Lung (tissue), 12 donors: ENCODE measurements around the gene RSPH6A. TPM values are rescaled to one million over a fixed set of nuclear protein-coding genes. Genes with fewer than 3 reads are reported as not detected.

Source experiments
- ATAC-seq: fragments of 200-7000 bp; cut with Tn5 transposase; one replicate; pipeline ENCODE4 v1.9.1; 2020; ENCODE audit warnings: moderate number of reproducible peaks; ENCODE audit not compliant: insufficient read depth, low FRiP score
- DNase-seq, 3 donors: peaks; one replicate each; pipeline ENCODE4 v3.0.0-alpha.2; 2013 to 2017
- H3K27ac ChIP-seq, 2 donors: one replicate each; pipeline ENCODE4 v1.5.1; 2013; ENCODE audit warnings: mild to moderate bottlenecking in 2 of 2, moderate library complexity in 2 of 2, control low read depth in 1 of 2, inconsistent platforms in 1 of 2, low read depth in 1 of 2, low read length in 1 of 2
- H3K27me3 ChIP-seq, 3 donors: one replicate each; pipeline ENCODE4 v1.5.1; 2013; ENCODE audit warnings: low read length in 2 of 3; ENCODE audit not compliant: control insufficient read depth in 3 of 3, insufficient read depth in 3 of 3
- H3K36me3 ChIP-seq, 4 donors: one replicate each; pipeline ENCODE4 v1.5.1; 2013; ENCODE audit warnings: low read length in 4 of 4, mild to moderate bottlenecking in 1 of 4, moderate library complexity in 1 of 4; ENCODE audit not compliant: control insufficient read depth in 4 of 4, insufficient read depth in 4 of 4
- H3K4me1 ChIP-seq, 5 donors: one replicate each; pipeline ENCODE4 v1.5.1; 2013; ENCODE audit warnings: low read length in 5 of 5, mild to moderate bottlenecking in 2 of 5, moderate library complexity in 1 of 5; ENCODE audit not compliant: control insufficient read depth in 5 of 5, insufficient read depth in 5 of 5
- H3K4me3 ChIP-seq: one replicate; pipeline ENCODE4 v1.5.1; 2013; ENCODE audit warnings: mild to moderate bottlenecking, control low read depth, moderate library complexity
- H3K9ac ChIP-seq, 2 donors: one replicate each; pipeline ENCODE4 v1.5.1; 2013; ENCODE audit warnings: low read length in 2 of 2, control low read depth in 1 of 2; ENCODE audit not compliant: insufficient read depth in 1 of 2
- H3K9me3 ChIP-seq, 4 donors: one replicate each; pipeline ENCODE4 v1.5.1; 2013; ENCODE audit warnings: low read length in 3 of 4, mild to moderate bottlenecking in 1 of 4, moderate library complexity in 1 of 4; ENCODE audit not compliant: control insufficient read depth in 4 of 4, insufficient read depth in 3 of 4
- WGBS, 2 donors: extraction: QIAGEN DNeasy Blood & Tissue Kit; methylation state at CpG; one replicate each; pipeline ENCODE4 v1.1.7; 2013; 5-methylcytosine and 5-hydroxymethylcytosine counted together
- polyA plus RNA-seq, 2 donors: library from polyadenylated mRNA; stranded (reverse); fragments of 200-250 nt; gene quantifications; one replicate each; pipeline ENCODE4 v1.2.1, GENCODE V29; 2013
- total RNA-seq, 2 donors: library from RNA; depleted of rRNA in 1 of 2; stranded (reverse); fragments of >200 nt in 1 of 2; gene quantifications; one replicate each; pipeline ENCODE4 v1.2.1, GENCODE V29; 2014 to 2021
- TF ChIP-seq, protein P1 (sequence below): IDR thresholded peaks from 2 replicates; pipeline ENCODE4 v1.5.1; 2012; ENCODE audit warnings: mild to moderate bottlenecking; ENCODE audit errors: control extremely low read depth, extremely low read depth
- donor health status: control.
- donor health status: control.
- donor health status: Bipolar disorder and iron deficiency.
- donor health status: healthy.
- donor health status: DM: yes; HTN: yes; CAD: no.

RSPH6A gene
- total and polyA plus RNA-seq, 4 donors = 0.06 to 0.34 TPM; not detected in 2

DNA sequence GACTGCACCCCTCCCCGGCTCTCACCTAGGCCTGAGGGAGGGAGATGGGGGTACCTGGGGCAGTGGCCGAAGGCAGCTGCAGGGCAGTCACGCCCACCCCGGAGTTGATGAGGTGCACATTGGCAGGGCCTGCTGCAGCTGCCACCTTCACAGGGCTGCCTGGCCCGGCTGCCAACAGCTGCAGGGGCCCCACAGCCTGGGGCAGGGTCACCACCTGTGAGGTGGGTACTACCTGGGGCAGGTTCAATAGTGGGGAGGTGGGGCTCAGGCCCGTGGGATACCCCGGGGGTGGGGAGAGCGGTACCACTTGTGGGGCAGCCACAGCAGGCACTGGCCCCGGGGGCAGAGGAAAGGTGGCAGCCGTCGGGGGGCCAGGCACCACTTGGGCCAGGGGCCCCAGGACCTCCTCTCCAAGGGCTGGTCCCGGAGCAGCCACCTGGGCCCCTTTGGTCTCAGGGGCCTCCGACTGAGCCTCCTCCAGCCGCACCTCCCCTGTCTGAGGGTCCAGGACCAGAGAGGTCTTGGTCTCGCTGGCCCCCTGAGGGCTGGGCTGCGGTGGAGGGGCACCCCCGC, 48.7 kb downstream of the RSPH6A start:
- DNase-seq (no peak), ATAC-seq (no peak)
- WGBS, 2 donors = 66 to 88% methylated on average over 17 of the region's 17 CpGs
- peak overlapping the region; percentile 74 to 87 for H3K27ac ChIP-seq
- no peak overlapping the region for H3K4me3 ChIP-seq
- TF ChIP-seq, protein P1, sequence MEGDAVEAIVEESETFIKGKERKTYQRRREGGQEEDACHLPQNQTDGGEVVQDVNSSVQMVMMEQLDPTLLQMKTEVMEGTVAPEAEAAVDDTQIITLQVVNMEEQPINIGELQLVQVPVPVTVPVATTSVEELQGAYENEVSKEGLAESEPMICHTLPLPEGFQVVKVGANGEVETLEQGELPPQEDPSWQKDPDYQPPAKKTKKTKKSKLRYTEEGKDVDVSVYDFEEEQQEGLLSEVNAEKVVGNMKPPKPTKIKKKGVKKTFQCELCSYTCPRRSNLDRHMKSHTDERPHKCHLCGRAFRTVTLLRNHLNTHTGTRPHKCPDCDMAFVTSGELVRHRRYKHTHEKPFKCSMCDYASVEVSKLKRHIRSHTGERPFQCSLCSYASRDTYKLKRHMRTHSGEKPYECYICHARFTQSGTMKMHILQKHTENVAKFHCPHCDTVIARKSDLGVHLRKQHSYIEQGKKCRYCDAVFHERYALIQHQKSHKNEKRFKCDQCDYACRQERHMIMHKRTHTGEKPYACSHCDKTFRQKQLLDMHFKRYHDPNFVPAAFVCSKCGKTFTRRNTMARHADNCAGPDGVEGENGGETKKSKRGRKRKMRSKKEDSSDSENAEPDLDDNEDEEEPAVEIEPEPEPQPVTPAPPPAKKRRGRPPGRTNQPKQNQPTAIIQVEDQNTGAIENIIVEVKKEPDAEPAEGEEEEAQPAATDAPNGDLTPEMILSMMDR = no peak
- H3K36me3 ChIP-seq = peaks cover 0 to 3% (median 1%) of the 10 kb centered on the region in 4 donors
- H3K9me3 ChIP-seq = no peaks in the 10 kb centered on the region
- H3K9ac ChIP-seq = no peak overlapping the region
- no peaks in the 10 kb centered on the region for H3K27me3 ChIP-seq
- H3K4me1 ChIP-seq = peaks cover 2 to 51% (median 11%) of the 10 kb centered on the region in 5 donors

DNA sequence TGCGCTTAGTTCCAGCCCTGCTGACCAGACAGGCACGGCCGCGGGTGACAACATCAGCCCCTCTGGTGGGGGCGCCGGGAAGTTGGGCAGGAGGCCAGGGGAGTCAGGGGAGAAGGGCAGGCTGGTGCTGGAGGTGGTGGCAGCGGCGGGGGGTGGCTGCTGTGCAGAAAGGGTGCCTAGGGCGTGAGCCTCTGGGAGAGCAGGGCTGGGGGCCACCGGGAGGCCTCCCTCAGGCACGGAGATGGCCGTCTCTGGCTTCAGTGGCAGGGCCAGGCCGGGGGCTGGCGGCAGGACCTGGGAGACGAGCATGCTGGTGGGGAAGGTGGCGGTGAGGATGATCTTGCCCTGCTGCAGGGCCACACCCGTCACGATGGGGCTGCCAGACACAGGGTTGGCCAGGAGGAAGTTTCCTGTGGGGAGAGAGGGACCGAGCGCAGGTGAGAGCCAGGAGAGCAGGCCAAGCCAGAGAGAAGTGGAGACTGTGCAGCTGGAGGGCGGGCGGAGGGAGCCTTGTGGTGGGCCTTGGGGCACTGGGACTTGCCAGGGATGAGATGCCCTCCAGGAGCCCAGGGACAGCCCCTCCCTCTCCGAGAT, 49.3 kb downstream of the RSPH6A start:
- H3K27ac ChIP-seq = peak overlapping the region; percentile 9 to 74
- no peaks in the 10 kb centered on the region for H3K9me3 ChIP-seq
- H3K27me3 ChIP-seq = no peaks in the 10 kb centered on the region
- DNase-seq = peak in 1 of 3 donors; percentile 28
- ATAC-seq = no peak
- peaks cover 2 to 45% (median 11%) of the 10 kb centered on the region in 5 donors for H3K4me1 ChIP-seq
- H3K36me3 ChIP-seq = peaks cover 0 to 3% (median 1%) of the 10 kb centered on the region in 4 donors
- H3K9ac ChIP-seq = no peak overlapping the region
- H3K4me3 ChIP-seq = no peak overlapping the region
- WGBS, 2 donors = 82 to 85% methylated on average over 22 to 23 of the region's 23 CpGs
- TF ChIP-seq, protein P1 = no peak

DNA sequence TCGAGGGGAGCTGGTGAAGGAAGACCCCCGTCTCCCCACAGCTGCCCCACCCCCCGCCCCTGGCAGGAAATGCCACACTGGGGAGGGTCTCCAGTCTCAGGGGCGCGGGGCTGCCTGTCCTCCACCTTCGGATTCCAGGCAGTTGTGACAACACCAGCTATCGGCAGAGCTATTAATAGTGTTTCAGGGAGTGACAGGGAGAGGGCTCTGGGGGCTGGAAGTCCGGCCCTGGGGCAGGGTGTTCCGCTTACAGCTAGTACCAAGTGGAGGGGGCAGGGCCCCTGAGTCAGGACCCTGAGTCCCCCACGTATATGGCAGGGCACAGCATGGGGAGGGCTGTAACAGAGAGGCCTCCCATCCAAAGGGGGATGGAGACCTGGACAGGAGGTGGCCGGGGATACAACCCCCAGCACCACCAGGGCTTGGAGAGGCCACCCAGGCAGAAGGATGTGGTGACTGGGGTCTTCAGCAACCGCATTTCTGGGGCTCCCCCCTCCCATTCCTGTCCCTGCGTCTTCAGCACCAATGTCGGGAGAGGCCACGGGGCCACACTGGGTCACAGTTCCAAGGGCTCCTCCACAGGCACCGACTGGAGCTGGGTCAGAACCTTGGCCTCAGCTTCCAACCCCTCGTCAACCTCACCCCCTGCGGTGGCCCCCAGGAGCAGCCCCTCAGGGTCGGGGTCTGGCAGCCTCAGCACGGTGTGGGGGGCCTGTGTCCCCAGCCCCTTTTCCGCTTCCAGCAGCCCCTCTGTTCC, 50.0 kb downstream of the RSPH6A start:
- Histone ChIP-seq H3K36me3 (peaks cover 0 to 3% (median 1%) of the 10 kb centered on the region in 4 donors), H3K4me1 (peaks cover 2 to 44% (median 11%) of the 10 kb centered on the region in 5 donors), H3K9ac (no peak overlapping the region), H3K27me3 (no peaks in the 10 kb centered on the region), H3K9me3 (no peaks in the 10 kb centered on the region), H3K4me3 (no peak overlapping the region), H3K27ac (peak overlapping the region; percentile 5 to 74)
- DNase-seq (peak in 1 of 3 donors; percentile 15), ATAC-seq (no peak)
- WGBS, 2 donors = 55 to 66% methylated on average over 21 of the region's 21 CpGs
- TF ChIP-seq, protein P1 = no peak
